Tibial nerve (tissue), 4 donors: ENCODE results near the gene INTS11.

Experiments used
- EP300 ChIP-seq, 2 donors: sonication (generic); formaldehyde crosslinking; IDR thresholded peaks; one replicate each; pipeline ENCODE4 v1.6.1; 2017; ENCODE audit warnings: antibody characterized with exemption in 2 of 2, mild to moderate bottlenecking in 1 of 2
- POLR2A ChIP-seq, 2 donors: fragments of 450-650 bp; IDR thresholded peaks; one replicate each; pipeline ENCODE4 v1.6.1; 2017; ENCODE audit warnings: antibody characterized with exemption in 2 of 2, mild to moderate bottlenecking in 2 of 2, moderate library complexity in 2 of 2
- TF ChIP-seq, protein P1 (sequence below), 5 experiments: fragments of 200-600 bp in 3 of 5; fragments of 450-650 bp in 2 of 5; sonication (generic) in 3 of 5; IDR thresholded peaks; one replicate each; pipeline ENCODE4 v1.5.1; 2016 to 2019; ENCODE audit warnings: antibody characterized with exemption in 5 of 5, mild to moderate bottlenecking in 3 of 5, moderate library complexity in 2 of 5

DNA sequence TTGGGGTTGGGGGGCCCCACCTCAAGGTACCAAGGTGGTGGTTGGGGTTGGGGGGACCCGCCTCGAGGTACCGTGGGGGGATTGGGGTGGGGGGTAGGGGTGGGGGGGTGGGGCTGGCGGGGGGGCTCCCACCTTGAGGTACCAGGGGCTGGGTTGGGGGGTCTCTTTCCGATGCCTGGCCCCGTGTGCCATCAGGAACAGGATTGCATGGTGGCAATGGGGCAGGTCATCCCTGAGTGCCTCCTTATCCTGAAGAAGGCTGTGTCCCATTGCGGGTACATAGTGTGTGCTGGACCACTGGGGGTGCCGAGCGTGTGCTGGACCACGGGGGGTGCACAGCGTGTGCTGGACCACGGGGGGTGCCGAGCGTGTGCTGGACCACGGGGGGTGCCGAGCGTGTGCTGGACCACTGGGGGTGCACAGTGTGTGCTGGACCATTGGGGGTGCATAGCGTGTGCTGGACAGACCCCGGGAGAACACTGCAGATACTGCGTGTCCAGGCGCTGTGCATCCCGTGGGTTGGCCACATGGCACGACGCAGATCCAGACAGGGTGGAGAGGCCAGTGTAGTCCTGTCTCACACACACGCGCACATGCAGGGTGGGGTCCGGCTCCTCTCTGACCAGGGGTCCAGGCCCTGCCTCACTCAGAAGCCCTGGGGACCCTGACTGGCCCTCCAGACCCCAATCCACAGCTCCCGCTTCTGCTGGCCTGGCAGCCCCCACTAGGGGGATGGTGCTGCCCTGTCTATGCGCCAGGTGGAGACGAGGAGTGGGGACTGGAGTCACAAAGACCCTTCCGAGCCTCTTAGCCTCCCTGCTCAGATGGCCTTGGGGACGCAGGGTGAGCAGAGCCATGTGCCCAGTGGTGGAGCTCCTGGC lies 40.0 kb downstream of the INTS11 start:
- TF ChIP-seq, protein P1, sequence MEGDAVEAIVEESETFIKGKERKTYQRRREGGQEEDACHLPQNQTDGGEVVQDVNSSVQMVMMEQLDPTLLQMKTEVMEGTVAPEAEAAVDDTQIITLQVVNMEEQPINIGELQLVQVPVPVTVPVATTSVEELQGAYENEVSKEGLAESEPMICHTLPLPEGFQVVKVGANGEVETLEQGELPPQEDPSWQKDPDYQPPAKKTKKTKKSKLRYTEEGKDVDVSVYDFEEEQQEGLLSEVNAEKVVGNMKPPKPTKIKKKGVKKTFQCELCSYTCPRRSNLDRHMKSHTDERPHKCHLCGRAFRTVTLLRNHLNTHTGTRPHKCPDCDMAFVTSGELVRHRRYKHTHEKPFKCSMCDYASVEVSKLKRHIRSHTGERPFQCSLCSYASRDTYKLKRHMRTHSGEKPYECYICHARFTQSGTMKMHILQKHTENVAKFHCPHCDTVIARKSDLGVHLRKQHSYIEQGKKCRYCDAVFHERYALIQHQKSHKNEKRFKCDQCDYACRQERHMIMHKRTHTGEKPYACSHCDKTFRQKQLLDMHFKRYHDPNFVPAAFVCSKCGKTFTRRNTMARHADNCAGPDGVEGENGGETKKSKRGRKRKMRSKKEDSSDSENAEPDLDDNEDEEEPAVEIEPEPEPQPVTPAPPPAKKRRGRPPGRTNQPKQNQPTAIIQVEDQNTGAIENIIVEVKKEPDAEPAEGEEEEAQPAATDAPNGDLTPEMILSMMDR (IDR thresholded peaks at IDR 0.05), result no peak
- TF ChIP-seq POLR2A (IDR thresholded peaks at IDR 0.05) (no peak), EP300 (IDR thresholded peaks at IDR 0.05) (no peak)
